PC-3 (cell line): Measurements from ENCODE around the gene MRFAP1.
"Not testable (repeated sequence)": the region's sequence is repeated elsewhere in the genome, so short reads cannot be mapped to it uniquely, and the experiment has no call there.

Experiments used
- EZH2 ChIP-seq: fragments of 300-600 bp; sonication (generic); IDR thresholded peaks from one replicate; pipeline ENCODE4 v1.6.1; 2017; ENCODE audit warnings: antibody characterized with exemption, mild to moderate bottlenecking, low read length; ENCODE audit not compliant: unreplicated experiment
- EZH2phosphoT487 ChIP-seq: fragments of 300-600 bp; sonication (generic); IDR thresholded peaks from 2 replicates; pipeline ENCODE4 v1.6.1; 2018; ENCODE audit warnings: mild to moderate bottlenecking, antibody characterized with exemption, low read length, borderline replicate concordance
- TF ChIP-seq, protein P1 (sequence below): fragments of 300-600 bp; sonication (generic); conservative IDR thresholded peaks from 2 replicates; pipeline ENCODE4 v1.5.1; 2017; ENCODE audit warnings: antibody characterized with exemption, low read depth, mild to moderate bottlenecking, low read length

DNA sequence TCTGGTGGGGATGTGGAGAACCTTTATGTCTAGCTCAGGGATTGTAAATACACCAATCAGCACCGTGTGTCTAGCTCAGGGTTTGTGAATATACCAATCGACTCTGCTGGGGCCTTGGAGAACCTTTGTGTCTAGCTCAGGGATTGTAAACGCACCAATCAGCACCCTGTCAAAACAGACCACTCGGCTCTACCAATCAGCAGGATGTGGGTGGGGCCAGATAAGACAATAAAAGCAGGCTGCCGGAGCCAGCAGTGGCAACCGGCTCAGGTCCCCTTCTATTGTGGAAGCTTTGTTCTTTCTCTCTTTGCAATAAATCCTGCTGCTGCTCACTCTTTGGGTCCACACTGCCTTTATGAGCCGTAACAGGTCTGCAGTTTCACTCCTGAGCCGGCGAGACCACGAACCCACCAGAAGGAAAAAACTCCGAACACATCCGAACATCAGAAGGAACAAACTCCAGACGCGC is 32.7 kb downstream of the MRFAP1 start:
- TF ChIP-seq, protein P1, sequence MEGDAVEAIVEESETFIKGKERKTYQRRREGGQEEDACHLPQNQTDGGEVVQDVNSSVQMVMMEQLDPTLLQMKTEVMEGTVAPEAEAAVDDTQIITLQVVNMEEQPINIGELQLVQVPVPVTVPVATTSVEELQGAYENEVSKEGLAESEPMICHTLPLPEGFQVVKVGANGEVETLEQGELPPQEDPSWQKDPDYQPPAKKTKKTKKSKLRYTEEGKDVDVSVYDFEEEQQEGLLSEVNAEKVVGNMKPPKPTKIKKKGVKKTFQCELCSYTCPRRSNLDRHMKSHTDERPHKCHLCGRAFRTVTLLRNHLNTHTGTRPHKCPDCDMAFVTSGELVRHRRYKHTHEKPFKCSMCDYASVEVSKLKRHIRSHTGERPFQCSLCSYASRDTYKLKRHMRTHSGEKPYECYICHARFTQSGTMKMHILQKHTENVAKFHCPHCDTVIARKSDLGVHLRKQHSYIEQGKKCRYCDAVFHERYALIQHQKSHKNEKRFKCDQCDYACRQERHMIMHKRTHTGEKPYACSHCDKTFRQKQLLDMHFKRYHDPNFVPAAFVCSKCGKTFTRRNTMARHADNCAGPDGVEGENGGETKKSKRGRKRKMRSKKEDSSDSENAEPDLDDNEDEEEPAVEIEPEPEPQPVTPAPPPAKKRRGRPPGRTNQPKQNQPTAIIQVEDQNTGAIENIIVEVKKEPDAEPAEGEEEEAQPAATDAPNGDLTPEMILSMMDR = not testable (repeated sequence)
- TF ChIP-seq EZH2, EZH2phosphoT487: not testable (repeated sequence)
